ENCODE measurements around the gene MRPS7. TPM values are rescaled to one million over a fixed set of nuclear protein-coding genes. Genes with fewer than 3 reads are reported as not detected.

Gene MRPS7
- total RNA-seq, 1 donor from 2014 or later: 43.3 TPM

- no peak overlapping the region for H3K4me3 Mint-ChIP-seq
- TF ChIP-seq CTCF (IDR thresholded peaks at IDR 0.05): no peak
- TF ChIP-seq EZH2 (IDR thresholded peaks at IDR 0.05): no peak
- TF ChIP-seq EZH2phosphoT487 (IDR thresholded peaks at IDR 0.05): no peak
- no peak overlapping the region for H3K27ac ChIP-seq
These were observed 4.1 kb downstream of the MRPS7 start for GRCh38 chr17:75265614-75266315.

GRCh38 chr17:75266316-75267152 lies 4.9 kb downstream of the MRPS7 start:
- no peak overlapping the region for H2AFZ ChIP-seq (replicated peaks)
- H3K27ac ChIP-seq: no peak overlapping the region
- peaks cover 18% of the 10 kb centered on the region for H3K79me2 ChIP-seq (ENCODE audit: low read depth)
- DNase-seq (ENCODE audit: low spot score): no peak
- H3K4me1 ChIP-seq: peaks cover 9% of the 10 kb centered on the region
- H3K4me3 ChIP-seq: no peak overlapping the region
- H3K9me3 Mint-ChIP-seq: no peaks in the 10 kb centered on the region
- H3K27me3 ChIP-seq: peaks cover 3% of the 10 kb centered on the region
- H3F3A ChIP-seq (ENCODE audit: low read depth): peaks cover 45% of the 10 kb centered on the region
- no peaks in the 10 kb centered on the region for H3K36me3 ChIP-seq
- TF ChIP-seq EZH2 (IDR thresholded peaks at IDR 0.05) (no peak), CTCF (IDR thresholded peaks at IDR 0.05) (no peak), EZH2phosphoT487 (IDR thresholded peaks at IDR 0.05) (no peak)
- H3K36me3 Mint-ChIP-seq: peaks cover 5% of the 10 kb centered on the region
- H4K20me1 ChIP-seq (ENCODE audit: low read depth): no peaks in the 10 kb centered on the region
- peaks cover 19% of the 10 kb centered on the region for H3K4me1 Mint-ChIP-seq
- H3K4me2 ChIP-seq: no peak overlapping the region
- H3K9me3 ChIP-seq (ENCODE audit: low read depth): no peaks in the 10 kb centered on the region
- peaks cover 2% of the 10 kb centered on the region for H3K27me3 Mint-ChIP-seq (ENCODE audit: insufficient read depth, low read depth)
- no peak overlapping the region for H3K9ac ChIP-seq
- peak overlapping the region; percentile 17 for H3K4me3 Mint-ChIP-seq
- H3K27ac Mint-ChIP-seq: no peak overlapping the region

More at GRCh38 chr17:75265614-75266315, 4.1 kb downstream of the MRPS7 start:
- Histone ChIP-seq H3F3A (ENCODE audit: low read depth) (peaks cover 45% of the 10 kb centered on the region), H4K20me1 (ENCODE audit: low read depth) (peaks cover 2% of the 10 kb centered on the region), H2AFZ (replicated peaks) (no peak overlapping the region), H3K9me3 (ENCODE audit: low read depth) (no peaks in the 10 kb centered on the region), H3K79me2 (ENCODE audit: low read depth) (peaks cover 24% of the 10 kb centered on the region), H3K36me3 (no peaks in the 10 kb centered on the region), H3K4me3 (no peak overlapping the region), H3K4me1 (peaks cover 9% of the 10 kb centered on the region), H3K9ac (no peak overlapping the region), H3K4me2 (no peak overlapping the region), H3K27me3 (no peaks in the 10 kb centered on the region)
- peaks cover 5% of the 10 kb centered on the region for H3K36me3 Mint-ChIP-seq
- peaks cover 2% of the 10 kb centered on the region for H3K27me3 Mint-ChIP-seq (ENCODE audit: insufficient read depth, low read depth)
- no peak for DNase-seq (ENCODE audit: low spot score)
- peaks cover 21% of the 10 kb centered on the region for H3K4me1 Mint-ChIP-seq
- no peak overlapping the region for H3K27ac Mint-ChIP-seq
- H3K9me3 Mint-ChIP-seq: no peaks in the 10 kb centered on the region

- no peak for DNase-seq (ENCODE audit: low spot score)
- H3K27ac Mint-ChIP-seq: no peak overlapping the region
- Histone ChIP-seq H3K27ac (no peak overlapping the region), H3K36me3 (no peaks in the 10 kb centered on the region), H3K79me2 (ENCODE audit: low read depth) (peaks cover 14% of the 10 kb centered on the region), H4K20me1 (ENCODE audit: low read depth) (no peaks in the 10 kb centered on the region), H3K4me3 (no peak overlapping the region), H3K4me1 (peaks cover 9% of the 10 kb centered on the region), H3K27me3 (peaks cover 8% of the 10 kb centered on the region), H3F3A (ENCODE audit: low read depth) (peaks cover 45% of the 10 kb centered on the region), H3K4me2 (no peak overlapping the region), H3K9me3 (ENCODE audit: low read depth) (no peaks in the 10 kb centered on the region), H3K9ac (no peak overlapping the region), H2AFZ (replicated peaks) (no peak overlapping the region)
- TF ChIP-seq CTCF (IDR thresholded peaks at IDR 0.05) (no peak), EZH2phosphoT487 (IDR thresholded peaks at IDR 0.05) (no peak), EZH2 (IDR thresholded peaks at IDR 0.05) (no peak)
- peaks cover 2% of the 10 kb centered on the region for H3K27me3 Mint-ChIP-seq (ENCODE audit: insufficient read depth, low read depth)
- H3K9me3 Mint-ChIP-seq: no peaks in the 10 kb centered on the region
- H3K4me1 Mint-ChIP-seq: peaks cover 22% of the 10 kb centered on the region
- peak overlapping the region; percentile 17 for H3K4me3 Mint-ChIP-seq
- peaks cover 5% of the 10 kb centered on the region for H3K36me3 Mint-ChIP-seq
These were observed 5.4 kb downstream of the MRPS7 start for GRCh38 chr17:75267153-75267410.

All from neural progenitor cell (in vitro differentiated cells).